Esophagus (tissue), 2 donors: ENCODE measurements around the gene HOXC13. TPM values are rescaled to one million over a fixed set of nuclear protein-coding genes. Genes with fewer than 3 reads are reported as not detected.

Experiments used
- H3K27ac ChIP-seq, 2 donors: one replicate each; pipeline ENCODE4 v1.5.1; 2013; ENCODE audit warnings: low read depth in 2 of 2, mild to moderate bottlenecking in 2 of 2, inconsistent platforms in 1 of 2, low read length in 1 of 2, moderate library complexity in 1 of 2
- H3K27me3 ChIP-seq, 2 donors: one replicate each; pipeline ENCODE4 v1.6.1; 2013; ENCODE audit warnings: low read length in 2 of 2, control low read depth in 1 of 2, mild to moderate bottlenecking in 1 of 2; ENCODE audit not compliant: insufficient read depth in 2 of 2, control insufficient read depth in 1 of 2
- H3K36me3 ChIP-seq, 2 donors: one replicate each; pipeline ENCODE4 v1.6.1; 2013; ENCODE audit warnings: low read length in 1 of 2; ENCODE audit not compliant: control insufficient read depth in 2 of 2, insufficient read depth in 2 of 2
- H3K4me1 ChIP-seq, 2 donors: one replicate each; pipeline ENCODE4 v1.6.1; 2013; ENCODE audit warnings: low read length in 1 of 2; ENCODE audit not compliant: control insufficient read depth in 2 of 2, insufficient read depth in 2 of 2
- H3K4me3 ChIP-seq, 2 donors: one replicate each; pipeline ENCODE4 v1.5.1; 2013; ENCODE audit warnings: low read length in 2 of 2, mild to moderate bottlenecking in 2 of 2, low read depth in 1 of 2, moderate library complexity in 1 of 2
- H3K9me3 ChIP-seq, 2 donors: one replicate each; pipeline ENCODE4 v1.6.1; 2013; ENCODE audit warnings: mild to moderate bottlenecking in 2 of 2, low read depth in 1 of 2, low read length in 1 of 2, moderate library complexity in 1 of 2; ENCODE audit not compliant: control insufficient read depth in 2 of 2, insufficient read depth in 1 of 2
- WGBS, 2 donors: extraction: QIAGEN DNeasy Blood & Tissue Kit; methylation state at CpG; one replicate each; pipeline ENCODE4 v1.1.7; 2013; 5-methylcytosine and 5-hydroxymethylcytosine counted together
- polyA plus RNA-seq, 2 donors: library from polyadenylated mRNA; stranded (reverse); fragments of 200-250 nt; gene quantifications; one replicate each; pipeline ENCODE4 v1.2.3, GENCODE V29; 2013
- donor health status: healthy with polysubstance abuse.
- donor health status: Bipolar disorder and iron deficiency.

HOXC13 gene
- polyA plus RNA-seq, 2 donors: 0.02 to 0.04 TPM

DNA sequence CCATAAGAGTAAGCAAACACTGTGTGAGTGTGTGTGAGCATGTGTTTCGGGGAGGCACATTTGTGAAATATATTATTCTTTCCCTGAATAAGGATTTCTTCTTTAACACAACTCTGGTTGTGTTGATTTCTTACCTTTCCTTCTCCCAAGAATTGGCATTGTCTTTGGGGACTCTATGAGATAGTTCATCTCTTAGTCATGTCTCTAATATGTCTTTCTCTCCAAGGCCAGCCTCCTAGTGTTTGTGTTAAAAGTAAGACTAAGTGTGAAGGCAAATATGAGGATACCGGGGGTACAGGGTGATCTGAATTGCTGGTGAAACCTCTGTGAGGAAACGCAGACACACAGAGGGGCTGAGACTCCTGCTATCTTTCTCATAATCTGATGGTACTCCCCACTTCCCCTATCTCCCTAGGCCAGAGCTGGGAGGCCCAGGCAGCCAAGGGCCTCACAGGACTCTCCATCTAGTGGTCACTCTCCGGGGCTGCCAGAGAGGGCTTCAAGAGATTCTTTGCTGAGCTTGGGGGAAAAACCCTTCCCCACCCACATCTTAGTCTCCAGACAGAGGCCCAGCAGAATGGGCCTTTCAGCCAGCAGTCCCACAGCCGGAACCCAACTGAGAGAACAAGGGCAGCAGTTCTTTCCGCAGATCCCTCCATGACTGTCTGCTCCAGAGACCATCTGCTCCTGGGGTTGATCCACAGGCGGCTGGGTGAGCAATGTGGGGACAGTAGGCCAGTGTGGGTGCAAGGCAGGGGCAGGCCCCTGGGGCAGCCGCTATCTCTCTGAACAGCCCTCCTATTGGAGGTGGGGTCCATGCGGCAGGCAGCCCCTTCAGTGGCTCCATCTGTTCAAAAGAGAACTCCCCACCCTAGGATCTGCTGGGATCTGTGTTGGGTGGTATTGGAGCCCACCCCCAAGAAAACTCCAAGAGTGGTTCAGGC lies 10.3 kb downstream of the HOXC13 start:
- 40 to 50% methylated on average over 9 of the region's 9 CpGs for WGBS, 2 donors
- Histone ChIP-seq H3K9me3 (peaks cover 0 to 3% of the 10 kb centered on the region in 2 donors), H3K4me1 (peaks cover 0 to 4% of the 10 kb centered on the region in 2 donors), H3K36me3 (no peaks in the 10 kb centered on the region), H3K27me3 (peaks cover 11 to 50% of the 10 kb centered on the region in 2 donors), H3K4me3 (no peak overlapping the region), H3K27ac (no peak overlapping the region)

DNA sequence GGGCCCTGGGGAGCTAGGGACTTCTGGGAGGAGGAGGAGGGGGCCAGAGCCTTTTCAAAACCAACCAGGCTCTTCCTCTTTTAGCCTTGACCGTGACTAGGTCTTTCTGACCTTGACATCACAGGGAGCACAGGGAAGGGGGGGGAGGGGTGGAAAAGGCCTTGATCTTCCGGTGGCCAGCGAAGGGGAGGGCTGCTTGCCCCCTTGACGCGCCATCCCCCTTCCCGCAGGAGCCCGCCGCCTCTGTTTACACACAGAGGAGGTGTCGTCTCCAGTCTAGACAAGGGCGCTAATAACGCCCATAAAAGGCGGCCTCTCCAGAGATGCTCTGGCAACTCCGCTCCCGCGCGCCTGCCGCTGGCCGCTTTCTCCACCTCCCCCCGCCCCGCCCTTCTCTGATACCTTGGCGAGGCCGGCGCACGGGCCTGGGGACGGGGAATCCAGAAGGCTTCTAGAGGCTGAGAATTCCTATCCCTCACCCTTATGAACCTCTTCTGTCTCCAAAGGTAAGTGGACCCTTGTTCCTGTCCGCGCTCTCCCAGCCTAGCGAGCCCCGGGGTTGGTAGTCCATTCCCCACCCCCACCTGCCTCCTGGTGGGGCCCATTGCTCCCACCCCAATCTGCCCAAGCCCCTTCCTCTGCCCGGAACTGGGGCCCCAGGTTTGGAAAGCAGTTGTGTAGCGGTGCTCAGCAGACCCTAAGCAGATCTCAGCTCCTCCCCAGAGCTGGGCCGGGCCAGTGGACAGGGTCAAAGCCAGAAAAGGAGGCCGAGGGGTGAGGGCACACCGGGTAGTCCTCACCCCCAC lies 11.2 kb downstream of the HOXC13 start:
- Histone ChIP-seq H3K4me1 (peaks cover 0 to 2% of the 10 kb centered on the region in 2 donors), H3K27ac (no peak overlapping the region), H3K36me3 (no peaks in the 10 kb centered on the region), H3K9me3 (peaks cover 0 to 1% of the 10 kb centered on the region in 2 donors), H3K27me3 (peaks cover 11 to 56% of the 10 kb centered on the region in 2 donors), H3K4me3 (no peak overlapping the region)
- 4 to 8% methylated on average over 29 to 34 of the region's 34 CpGs for WGBS, 2 donors

DNA sequence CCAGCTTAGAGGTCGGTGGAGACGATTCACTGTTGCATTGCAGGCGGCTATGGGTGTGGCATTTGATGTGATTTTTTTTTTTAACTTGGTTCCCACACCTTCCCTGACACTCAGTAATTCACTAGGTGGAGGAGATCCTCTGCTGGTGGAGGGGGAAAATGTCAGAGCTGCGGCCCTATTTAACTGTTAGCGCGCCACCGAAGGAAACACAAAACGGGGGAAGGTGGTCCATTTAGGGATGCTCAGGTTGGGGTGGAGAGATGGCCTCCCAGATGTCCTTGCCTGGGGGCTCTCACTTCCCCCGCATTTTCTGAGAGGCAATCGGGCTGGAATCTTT lies 11.8 kb downstream of the HOXC13 start:
- H3K9me3 ChIP-seq: peaks cover 0 to 2% of the 10 kb centered on the region in 2 donors
- H3K27ac ChIP-seq: no peak overlapping the region
- WGBS, 2 donors: 6% methylated on average over 10 of the region's 10 CpGs

DNA sequence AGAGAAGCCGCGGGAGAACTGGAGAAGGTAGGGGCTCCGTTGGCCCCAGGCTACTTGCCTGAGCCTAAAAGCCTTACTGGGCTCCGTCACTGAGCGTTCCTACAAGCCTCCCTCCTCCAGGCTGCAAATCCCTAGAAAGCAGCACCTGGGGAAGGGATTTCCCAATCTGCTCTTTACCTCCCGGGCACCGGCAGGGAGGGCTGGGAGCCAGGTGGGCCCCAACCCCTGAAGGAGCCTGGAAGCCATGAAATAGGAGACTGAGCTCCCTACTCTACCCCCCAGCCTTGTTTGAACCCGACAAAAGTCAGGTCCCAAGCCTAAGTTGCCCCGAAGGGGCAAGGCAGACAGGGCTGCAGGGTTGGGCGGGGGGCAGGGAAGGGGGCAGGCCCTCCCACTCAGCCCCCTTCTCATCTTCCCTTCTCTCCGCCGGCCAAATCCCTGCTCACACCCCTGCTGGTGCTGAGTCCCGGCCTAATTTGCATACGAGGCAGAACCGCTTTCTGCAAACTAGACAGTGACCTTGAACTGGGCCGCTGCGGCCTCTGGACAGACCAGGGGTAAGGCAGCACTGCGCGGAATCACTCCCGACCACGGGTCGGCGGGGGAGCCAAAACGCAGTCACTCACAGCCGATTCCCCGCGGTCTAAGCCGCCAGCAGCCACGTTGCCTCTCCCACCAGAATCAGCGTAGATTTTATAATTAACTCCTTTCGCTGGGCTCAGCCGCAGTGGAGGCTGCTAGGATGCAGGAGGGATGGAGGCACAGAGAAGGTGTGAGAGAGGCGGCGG lies 12.4 kb downstream of the HOXC13 start:
- Histone ChIP-seq H3K36me3 (no peaks in the 10 kb centered on the region), H3K9me3 (peaks cover 0 to 2% of the 10 kb centered on the region in 2 donors), H3K4me3 (no peak overlapping the region), H3K27ac (no peak overlapping the region), H3K4me1 (peaks cover 0 to 2% of the 10 kb centered on the region in 2 donors), H3K27me3 (peaks cover 6 to 57% of the 10 kb centered on the region in 2 donors)
- 5 to 6% methylated on average over 34 of the region's 34 CpGs for WGBS, 2 donors

More for the DNA sequence above, 11.8 kb downstream of the HOXC13 start:
- peaks cover 0 to 2% of the 10 kb centered on the region in 2 donors for H3K4me1 ChIP-seq
- H3K4me3 ChIP-seq: no peak overlapping the region
- no peaks in the 10 kb centered on the region for H3K36me3 ChIP-seq
- peaks cover 11 to 57% of the 10 kb centered on the region in 2 donors for H3K27me3 ChIP-seq

DNA sequence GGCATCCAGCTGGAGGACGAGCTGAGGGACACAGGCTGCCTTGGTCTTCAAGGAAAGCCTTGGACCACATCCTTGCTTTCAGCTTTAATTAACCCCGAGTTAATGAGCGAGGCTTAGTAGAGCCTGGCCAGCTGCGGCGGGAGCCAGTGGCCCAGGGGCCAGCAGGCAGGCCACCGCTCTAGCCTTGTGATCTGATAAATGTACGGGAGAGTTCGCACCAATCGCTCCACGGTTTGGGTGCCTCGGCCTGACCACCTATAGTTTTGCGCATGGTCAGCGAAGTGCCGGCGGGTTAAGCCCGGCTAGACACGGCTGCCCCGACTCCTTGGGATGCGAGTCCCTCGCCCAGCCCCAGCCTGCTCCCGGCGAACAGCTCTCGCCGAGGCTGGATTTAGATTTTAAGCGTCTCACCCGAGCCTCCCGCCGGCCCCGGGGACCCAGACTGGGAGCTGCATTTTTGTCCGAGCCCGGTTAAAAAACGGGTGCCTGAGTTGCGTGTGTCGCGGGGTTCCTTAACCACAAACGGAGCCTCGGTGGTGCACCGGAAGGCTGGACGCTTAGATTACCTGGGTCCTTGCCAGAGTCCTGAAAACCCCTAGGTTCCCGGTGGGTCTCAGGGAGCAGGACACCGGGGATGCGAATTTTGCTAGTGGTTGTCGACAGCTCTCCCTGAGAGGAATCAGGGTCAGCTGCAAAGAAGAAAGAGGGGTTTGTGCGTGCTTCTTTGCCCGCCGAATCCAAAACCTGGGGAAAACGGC lies 13.1 kb downstream of the HOXC13 start:
- no peaks in the 10 kb centered on the region for H3K36me3 ChIP-seq
- WGBS, 2 donors: 6 to 7% methylated on average over 47 of the region's 47 CpGs
- H3K4me3 ChIP-seq: no peak overlapping the region
- H3K27ac ChIP-seq: no peak overlapping the region
- H3K27me3 ChIP-seq: peaks cover 6 to 64% of the 10 kb centered on the region in 2 donors
- H3K4me1 ChIP-seq: peaks cover 0 to 5% of the 10 kb centered on the region in 2 donors
- H3K9me3 ChIP-seq: peaks cover 0 to 2% of the 10 kb centered on the region in 2 donors

DNA sequence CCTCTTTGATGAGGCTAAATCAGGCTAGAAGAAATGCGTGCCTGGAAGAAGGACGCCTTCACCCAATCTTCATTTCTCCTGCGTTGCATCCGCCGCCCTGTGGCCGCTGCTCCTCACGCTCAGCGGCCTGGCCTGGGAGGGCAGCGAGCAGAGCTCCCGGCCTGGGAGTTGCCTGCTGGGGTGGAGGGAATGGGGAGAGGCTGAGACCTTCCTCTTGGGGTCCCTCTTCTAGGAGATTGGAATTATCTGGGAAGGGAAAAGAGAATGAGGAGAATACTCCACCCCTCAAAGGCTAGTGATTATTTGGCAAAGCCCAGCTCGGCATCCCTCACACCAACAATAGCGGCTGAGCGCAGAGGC lies 13.7 kb downstream of the HOXC13 start:
- Histone ChIP-seq H3K27me3 (peaks cover 6 to 68% of the 10 kb centered on the region in 2 donors), H3K36me3 (no peaks in the 10 kb centered on the region), H3K27ac (no peak overlapping the region), H3K4me3 (no peak overlapping the region), H3K9me3 (peaks cover 0 to 2% of the 10 kb centered on the region in 2 donors), H3K4me1 (peaks cover 0 to 5% of the 10 kb centered on the region in 2 donors)
- WGBS, 2 donors: 13% methylated on average over 13 of the region's 13 CpGs

DNA sequence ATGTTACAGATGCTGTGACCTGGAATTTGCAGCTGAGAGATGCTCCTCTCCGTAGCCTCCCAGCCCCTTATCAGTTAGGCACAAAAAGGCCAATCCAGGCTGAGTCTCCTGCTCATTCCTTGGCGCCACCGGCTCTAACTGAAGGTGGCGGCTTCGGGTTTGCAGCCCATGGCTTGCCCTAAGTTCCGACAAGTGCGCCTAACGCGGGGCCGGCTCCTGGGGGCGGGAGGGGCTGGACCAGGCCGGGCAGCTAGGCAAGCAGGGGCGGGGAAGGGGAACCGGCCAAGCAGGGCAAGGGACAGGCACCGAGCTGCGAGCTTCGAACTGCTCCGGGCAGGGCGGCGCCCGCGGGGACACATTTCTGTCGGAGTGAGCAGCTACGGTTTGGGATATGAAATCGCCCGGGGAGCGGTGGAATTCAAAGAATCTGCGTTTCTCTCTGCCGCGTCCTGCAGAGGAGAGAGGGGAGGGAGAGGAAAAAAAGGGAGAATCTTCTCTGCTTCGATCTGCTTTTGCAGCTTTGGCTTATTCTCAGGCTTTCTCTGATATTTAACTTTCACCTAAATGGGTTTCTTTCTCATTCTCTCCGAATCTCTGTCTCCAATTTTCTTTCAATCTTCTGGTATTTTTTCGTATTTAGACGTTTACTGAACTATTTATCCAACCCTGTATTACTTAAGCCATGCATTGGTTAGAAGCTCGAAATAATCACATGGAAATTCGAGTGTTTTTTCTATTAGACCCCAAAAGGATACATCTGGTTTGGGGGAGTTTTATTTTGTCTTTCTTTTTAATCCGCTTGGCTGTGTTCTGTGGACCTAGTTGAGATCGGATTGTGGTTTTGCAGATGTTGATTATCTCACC lies 14.5 kb downstream of the HOXC13 start:
- H3K27ac ChIP-seq: no peak overlapping the region
- H3K27me3 ChIP-seq: peaks cover 6 to 74% of the 10 kb centered on the region in 2 donors
- 7 to 8% methylated on average over 38 of the region's 38 CpGs for WGBS, 2 donors
- H3K9me3 ChIP-seq: peaks cover 0 to 2% of the 10 kb centered on the region in 2 donors
- H3K4me3 ChIP-seq: no peak overlapping the region
- no peaks in the 10 kb centered on the region for H3K36me3 ChIP-seq
- peaks cover 0 to 5% of the 10 kb centered on the region in 2 donors for H3K4me1 ChIP-seq
